Suppressor macrophage treated with lipopolysaccharide for 4 hours (primary cell): ENCODE results near the gene NOL4L.
"Not testable (repeated sequence)": the region's sequence is repeated elsewhere in the genome, so short reads cannot be mapped to it uniquely, and the experiment has no call there.

ENCODE experiments used
- DNase-seq: peaks from one replicate; pipeline ENCODE4 v3.0.0-alpha.2; 2020

Gene NOL4L

GRCh38 chr20:32467506-32468312, 117.4 kb downstream of the NOL4L start:
- no peak for DNase-seq

GRCh38 chr20:32466739-32467505, 118.2 kb downstream of the NOL4L start:
- DNase-seq, result no peak

- DNase-seq, result not testable (repeated sequence)
Measured at GRCh38 chr20:32465901-32466675, 119.0 kb downstream of the NOL4L start.

GRCh38 chr20:32465092-32465900, 119.8 kb downstream of the NOL4L start:
- peak; percentile 40 for DNase-seq

- DNase-seq, result no peak
Measured at GRCh38 chr20:32464401-32465091, 120.6 kb downstream of the NOL4L start.

- no peak for DNase-seq
Measured at GRCh38 chr20:32463642-32464400, 121.3 kb downstream of the NOL4L start.

- no peak for DNase-seq
Measured at GRCh38 chr20:32462900-32463641, 122.1 kb downstream of the NOL4L start.

- DNase-seq, result no peak
Measured at GRCh38 chr20:32461836-32462600, 123.1 kb downstream of the NOL4L start.

GRCh38 chr20:32460683-32461320, 124.3 kb downstream of the NOL4L start:
- DNase-seq, result no peak

- DNase-seq, result no peak
Measured at GRCh38 chr20:32460231-32460630, 124.9 kb downstream of the NOL4L start.

DNA sequence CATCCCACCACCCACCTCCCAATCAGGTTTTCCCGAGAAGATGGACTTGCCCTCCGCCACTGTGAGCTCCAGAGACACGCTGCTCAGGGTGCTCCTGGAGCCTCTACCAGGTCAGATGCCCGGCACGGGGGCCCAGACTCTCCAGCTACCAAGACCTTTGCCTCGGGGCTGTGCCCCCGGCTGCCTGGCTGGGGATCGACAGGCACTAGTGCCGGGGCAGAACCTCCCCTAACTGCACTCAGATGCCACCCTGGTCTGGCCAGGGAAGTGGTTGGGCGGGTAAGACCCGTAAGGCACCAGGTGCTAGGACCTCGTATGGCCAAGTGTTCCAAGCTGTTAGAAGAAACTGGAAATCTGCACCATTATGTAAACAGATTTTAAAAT, 126.3 kb downstream of the NOL4L start:
- DNase-seq, result no peak

DNA sequence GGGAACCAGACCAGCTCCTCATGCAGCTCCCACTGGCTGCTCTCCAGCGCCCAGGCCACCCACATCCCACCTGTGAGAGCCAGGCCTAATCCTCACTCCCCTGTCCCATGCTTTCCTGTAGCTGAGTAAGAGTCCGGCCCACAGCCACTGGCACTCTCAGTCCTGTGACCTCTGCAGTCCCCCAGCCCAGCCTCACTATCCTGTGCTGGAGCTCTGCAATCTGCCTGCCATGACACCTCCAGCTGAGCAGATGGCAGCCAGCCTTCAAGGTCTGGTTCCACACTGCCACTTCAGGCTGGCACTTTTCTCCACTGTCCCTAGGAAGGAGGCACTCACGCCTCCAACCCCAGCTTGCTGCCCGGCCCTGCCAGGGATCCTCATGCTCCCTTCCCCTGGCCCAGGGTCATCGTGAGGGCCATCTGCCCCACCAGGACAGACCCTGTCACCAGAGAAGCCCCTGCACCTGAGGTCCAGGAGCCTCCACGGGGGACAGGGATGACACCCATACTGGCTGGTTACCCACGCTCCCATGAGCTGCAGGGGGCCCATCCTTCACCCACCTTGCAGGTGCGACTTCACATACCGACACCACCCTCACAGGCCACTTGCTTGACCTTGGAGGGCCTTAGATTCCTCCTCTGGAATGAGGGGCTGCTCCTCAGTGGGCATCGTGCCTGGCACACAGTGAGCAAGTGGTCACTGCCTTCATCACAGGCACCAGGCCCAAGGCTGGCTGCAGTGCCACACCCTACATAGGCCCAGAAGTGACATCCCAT, 126.9 kb downstream of the NOL4L start:
- no peak for DNase-seq

GRCh38 chr20:32457479-32457986, 127.6 kb downstream of the NOL4L start:
- peak; percentile 14 for DNase-seq

GRCh38 chr20:32456869-32457478, 128.2 kb downstream of the NOL4L start:
- peak; percentile 46 for DNase-seq

DNA sequence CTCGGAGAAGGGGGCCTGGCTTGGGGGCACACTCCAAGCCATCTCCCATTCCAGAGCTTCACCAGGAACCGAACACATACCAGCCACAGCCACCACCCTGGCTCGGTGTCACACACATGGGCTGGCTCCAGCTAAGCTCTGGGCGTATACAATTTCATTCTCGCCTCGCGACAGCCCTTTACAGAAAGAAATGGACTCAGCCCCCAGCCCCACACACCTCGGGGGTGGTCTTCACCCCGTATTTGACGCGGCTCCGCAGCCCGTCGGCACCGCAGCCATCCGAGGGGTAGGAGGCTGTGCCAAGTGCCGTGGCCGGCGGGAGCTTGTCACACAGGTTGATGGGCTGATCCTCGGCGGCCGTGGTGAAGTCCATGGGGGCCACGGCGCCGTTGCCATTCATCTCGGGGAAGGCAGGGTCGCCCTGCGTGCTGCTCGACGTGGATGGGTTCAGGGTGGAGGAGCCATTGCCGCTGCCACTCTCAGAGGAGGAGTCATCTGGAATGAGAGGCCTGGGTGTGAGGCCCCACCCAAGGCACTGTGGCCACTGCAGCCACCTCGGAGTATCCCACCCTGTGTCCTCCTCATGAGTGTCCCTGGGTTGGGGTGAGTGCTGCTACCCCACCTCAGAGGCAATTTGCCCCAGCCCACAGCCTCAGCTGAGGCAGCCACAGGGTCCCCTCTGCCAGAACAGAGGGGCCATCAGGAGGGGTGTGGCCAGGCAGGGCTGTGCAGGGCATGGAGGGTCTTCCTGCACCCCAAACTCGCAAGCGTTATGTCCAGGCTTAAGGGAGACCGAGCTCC, 129.0 kb downstream of the NOL4L start:
- DNase-seq, result no peak

- no peak for DNase-seq
Measured at GRCh38 chr20:32455171-32455900, 129.8 kb downstream of the NOL4L start.
